ACHN (cell line): ENCODE data around the gene TMEM164.
A peak's percentile ranks its signal among the peaks of the same experiment; 100 is the strongest.

ENCODE experiments used
- DNase-seq: peaks from one replicate; pipeline ENCODE4 v3.0.0-alpha.2; 2015
- in situ Hi-C: cut with HindIII; loops from 2 replicates; pipeline ENCODE4 v1.10.0; 2017; ENCODE audit warnings: low sequenced_read_pairs, low pct_ligation_motif_present, low pct_unique_long_range_greater_than_20kb

TMEM164 gene

GRCh38 chrX:110173192-110174175 is 170.6 kb downstream of the TMEM164 start:
- in situ Hi-C loops, result loop anchor here (25.0 kb wide), 1 partner anchor 239 kb away; no protein-coding TSS in a partner anchor

GRCh38 chrX:110175146-110175545 is 172.2 kb downstream of the TMEM164 start:
- in situ Hi-C loops, result no loop called here
- DNase-seq, result no peak

More at GRCh38 chrX:110173192-110174175, 170.6 kb downstream of the TMEM164 start:
- DNase-seq, result no peak

GRCh38 chrX:110175696-110176095 is 172.8 kb downstream of the TMEM164 start:
- in situ Hi-C loops, result no loop called here
- no peak for DNase-seq

DNA sequence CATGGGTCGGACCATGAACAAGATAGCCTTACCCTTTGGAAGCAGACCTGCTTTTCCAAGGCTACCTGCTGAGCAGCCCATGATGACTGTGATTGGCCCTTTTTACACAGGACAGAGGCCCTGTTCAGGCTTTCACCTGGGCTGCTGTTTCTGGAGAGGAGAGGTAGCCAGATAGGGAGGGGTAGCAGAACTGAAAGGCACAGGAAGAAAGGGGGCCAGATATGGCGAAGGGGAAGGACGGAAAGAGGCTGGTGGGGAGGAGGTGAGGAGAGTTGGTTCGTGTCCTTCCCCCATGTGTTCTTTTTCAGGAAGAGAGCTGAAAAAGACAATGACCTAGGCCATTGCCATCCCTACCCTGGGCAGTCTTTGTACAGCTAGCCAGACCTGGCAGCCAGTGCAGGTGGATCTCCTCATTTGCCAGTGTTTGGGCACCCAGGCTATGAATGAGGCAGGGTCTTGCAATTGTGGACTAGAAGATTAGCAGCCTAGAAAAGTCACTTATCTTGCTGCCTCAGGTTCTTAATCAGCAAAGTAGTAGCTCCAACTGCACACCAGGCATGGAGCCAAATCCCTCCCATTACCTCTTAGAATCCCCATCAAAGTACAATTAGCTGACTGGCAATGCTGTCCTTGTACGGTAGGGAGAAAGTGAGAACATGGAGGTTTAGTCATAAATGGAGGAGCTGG is 175.4 kb downstream of the TMEM164 start:
- DNase-seq, result no peak
- in situ Hi-C loops, result no loop called here

GRCh38 chrX:110180176-110180927 is 177.4 kb downstream of the TMEM164 start:
- in situ Hi-C loops, result no loop called here
- DNase-seq, result peak; percentile 40

DNA sequence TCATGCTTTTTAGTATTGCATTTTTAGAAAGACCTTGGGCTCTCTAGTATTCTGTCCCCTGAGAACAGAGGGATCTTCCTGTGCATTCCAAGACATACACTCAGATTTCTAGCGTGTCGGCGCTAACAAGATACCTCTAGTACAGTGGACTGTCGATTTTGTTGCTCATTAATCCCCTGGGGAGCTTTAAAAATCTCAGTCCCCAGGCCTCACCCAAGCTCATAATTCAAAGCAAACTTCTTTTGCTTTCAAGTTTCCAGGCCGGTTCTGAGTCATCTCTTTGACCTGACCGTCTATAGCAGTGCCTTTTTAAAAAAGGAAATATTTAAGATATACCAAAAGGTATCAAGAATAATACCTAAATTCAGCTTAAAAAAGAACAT is 178.0 kb downstream of the TMEM164 start:
- DNase-seq, result peak; percentile 25
- in situ Hi-C loops, result no loop called here

GRCh38 chrX:110181459-110182137 is 178.7 kb downstream of the TMEM164 start:
- in situ Hi-C loops, result no loop called here
- DNase-seq, result no peak

DNA sequence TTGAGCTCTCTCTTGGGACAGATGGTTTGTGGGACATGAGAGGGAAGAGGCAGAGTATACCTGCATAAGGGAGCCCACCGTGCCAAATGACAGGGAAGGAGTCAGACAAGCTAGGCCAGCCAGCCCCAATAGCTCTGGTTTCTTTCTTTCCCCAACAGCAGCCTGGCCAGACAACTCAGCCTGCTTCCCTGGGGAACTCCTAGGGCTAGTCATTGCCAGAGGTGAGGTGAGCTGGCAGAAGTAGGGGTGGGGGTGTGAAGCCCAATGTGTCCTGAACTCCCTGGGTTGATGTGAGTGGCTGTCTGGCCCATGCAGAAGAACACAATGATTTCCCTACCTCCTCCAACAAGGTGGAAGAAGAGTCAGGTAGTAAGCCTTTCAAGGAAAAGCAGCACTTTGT is 179.4 kb downstream of the TMEM164 start:
- in situ Hi-C loops, result no loop called here
- no peak for DNase-seq

DNA sequence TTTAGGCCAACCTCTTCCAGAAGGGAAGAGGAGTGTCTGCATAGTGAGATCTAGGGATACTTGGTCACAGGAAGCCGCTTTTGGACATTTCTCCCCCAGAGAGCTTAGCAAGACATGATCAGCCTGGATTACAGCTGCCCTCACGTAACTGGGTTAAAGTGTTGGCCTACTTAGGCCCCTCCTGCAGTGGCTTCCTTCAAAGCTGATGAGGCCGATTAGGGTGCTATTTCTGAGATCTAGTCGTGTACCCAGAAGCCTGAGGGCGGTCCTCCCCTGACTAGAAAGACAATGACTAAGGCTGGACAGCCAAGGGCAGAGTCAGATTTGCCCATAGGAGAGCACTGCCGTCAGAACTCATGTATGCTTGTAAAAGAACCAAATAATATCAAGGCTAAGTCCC is 180.0 kb downstream of the TMEM164 start:
- in situ Hi-C loops, result no loop called here
- DNase-seq, result no peak

GRCh38 chrX:110183314-110183713 is 180.4 kb downstream of the TMEM164 start:
- DNase-seq, result no peak
- in situ Hi-C loops, result no loop called here

DNA sequence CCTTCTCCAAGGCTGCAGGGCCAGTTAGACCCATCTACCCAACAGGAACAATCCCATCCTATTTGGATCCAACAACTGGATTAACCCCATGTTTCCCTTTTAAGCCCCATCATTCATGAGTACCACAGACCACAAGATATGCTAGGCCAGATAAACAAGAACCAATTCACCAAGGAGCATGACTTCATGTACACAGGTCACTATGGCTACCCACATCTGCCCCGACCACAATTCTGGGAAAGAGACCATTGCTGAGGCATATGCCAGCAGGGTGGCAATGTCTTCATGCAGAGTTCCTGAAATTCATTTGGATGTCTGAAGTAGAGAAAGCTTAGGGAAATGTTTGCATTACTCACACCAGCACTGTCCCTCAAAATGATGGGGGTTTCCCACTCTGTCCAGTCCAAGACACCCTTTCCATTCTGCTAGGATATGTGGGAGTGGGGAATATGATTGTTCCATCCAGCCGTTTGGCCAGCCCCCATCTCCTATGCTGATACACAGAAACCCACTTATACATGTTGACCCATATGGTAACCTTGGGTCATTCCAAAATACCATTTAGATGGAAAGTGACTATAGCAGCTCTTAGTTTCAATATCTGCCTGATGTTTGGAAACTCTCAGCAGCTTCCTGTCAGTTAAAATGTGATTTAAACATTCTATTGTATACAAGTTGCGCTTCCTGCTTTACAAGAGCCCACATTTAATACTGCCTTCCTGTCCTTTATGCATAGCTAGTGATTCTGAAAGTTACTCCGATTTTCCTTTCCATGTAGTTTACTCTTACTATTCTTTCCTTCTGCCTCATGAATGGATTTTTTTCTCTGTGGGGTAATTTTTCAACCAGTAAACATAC is 186.0 kb downstream of the TMEM164 start:
- no peak for DNase-seq
- in situ Hi-C loops, result no loop called here

GRCh38 chrX:110192516-110192915 is 189.6 kb downstream of the TMEM164 start:
- in situ Hi-C loops, result no loop called here

GRCh38 chrX:110194977-110195376 is 192.1 kb downstream of the TMEM164 start:
- in situ Hi-C loops, result no loop called here
- DNase-seq, result no peak

More at GRCh38 chrX:110192516-110192915, 189.6 kb downstream of the TMEM164 start:
- DNase-seq, result no peak

DNA sequence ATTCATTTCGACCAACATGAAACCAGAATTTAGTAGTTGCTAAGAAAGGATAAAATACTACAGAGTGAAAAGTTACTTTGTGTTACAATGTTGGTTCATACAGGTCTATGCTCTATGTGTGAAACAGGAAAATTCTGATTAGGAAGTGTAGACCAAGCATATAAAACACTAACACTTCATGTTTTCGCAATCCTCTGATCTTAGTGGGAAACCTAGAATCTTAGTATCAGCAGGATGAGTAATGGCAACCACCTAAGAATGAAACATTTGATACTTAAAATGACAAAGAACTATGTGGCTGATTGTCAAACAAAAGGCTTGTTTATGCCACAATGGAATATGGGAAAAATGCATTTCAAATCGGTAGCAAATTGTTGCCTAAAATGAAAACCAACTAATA is 198.9 kb downstream of the TMEM164 start:
- no peak for DNase-seq
- in situ Hi-C loops, result no loop called here

DNA sequence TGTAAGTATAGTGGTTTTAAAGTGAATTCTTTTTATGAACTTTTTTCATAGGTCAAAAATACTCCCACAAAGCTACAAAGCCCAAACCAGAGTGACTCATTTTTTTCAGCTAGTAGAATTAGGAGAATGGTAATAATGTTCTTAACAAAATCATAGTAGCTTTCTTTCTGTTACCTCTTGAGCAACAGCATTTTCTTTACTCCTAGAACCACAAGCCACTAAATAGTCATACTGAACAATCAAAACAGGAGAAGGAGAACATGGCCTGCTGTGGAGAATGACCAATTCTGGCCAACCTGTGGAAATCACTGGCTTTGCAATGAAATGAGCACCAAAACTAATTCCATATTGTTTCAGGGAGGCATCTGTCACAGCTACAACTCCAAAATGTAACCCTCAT is 202.1 kb downstream of the TMEM164 start:
- in situ Hi-C loops, result no loop called here

GRCh38 chrX:110208092-110208491 is 205.2 kb downstream of the TMEM164 start:
- DNase-seq, result no peak
- in situ Hi-C loops, result no loop called here

More for the DNA sequence above, 202.1 kb downstream of the TMEM164 start:
- DNase-seq, result no peak

GRCh38 chrX:110210417-110211139 is 207.7 kb downstream of the TMEM164 start:
- in situ Hi-C loops, result no loop called here
- DNase-seq, result no peak
